OCI-LY3 (cell line): Measurements from ENCODE around the gene DHPS.

Source experiments
- H2AFZ ChIP-seq: fragments of 200-600, 300-600 bp; shearing (Covaris generic); 2 replicates; pipeline ENCODE4 v1.6.0; 2014; ENCODE audit warnings: antibody characterized with exemption, low read depth, low read length
- H3K27ac ChIP-seq: fragments of 200-600, 300-600 bp; sonication (generic); 2 replicates; pipeline ENCODE4 v1.5.1; 2014; ENCODE audit warnings: mild to moderate bottlenecking, low read length, moderate library complexity, mixed read lengths
- H3K27me3 ChIP-seq: fragments of 200-600, 300-600 bp; sonication (generic); 2 replicates; pipeline ENCODE4 v1.6.1; 2014; ENCODE audit warnings: low read depth, low read length, mixed read lengths
- H3K36me3 ChIP-seq: fragments of 200-600, 300-600 bp; sonication (generic); replicated peaks from 2 replicates; pipeline ENCODE3; 2014; ENCODE audit warnings: low read depth, low read length, mixed read lengths
- H3K4me1 ChIP-seq: fragments of 300-600, 200-600 bp; sonication (generic); 2 replicates; pipeline ENCODE4 v1.6.1; 2014; ENCODE audit warnings: low read length, mixed read lengths
- H3K4me2 ChIP-seq: fragments of 200-600, 300-600 bp; sonication (generic); 2 replicates; pipeline ENCODE4 v1.6.1; 2014; ENCODE audit warnings: low read length, mixed read lengths
- H3K4me3 ChIP-seq: fragments of 300-600, 200-600 bp; sonication (generic); 2 replicates; pipeline ENCODE4 v1.5.1; 2014; ENCODE audit warnings: antibody characterized with exemption, mild to moderate bottlenecking, low read length, moderate library complexity
- H3K79me2 ChIP-seq: fragments of 300-600, 200-600 bp; shearing (Covaris generic); 2 replicates; pipeline ENCODE4 v1.6.1; 2014; ENCODE audit warnings: mild to moderate bottlenecking, low read length, mixed read lengths
- H3K9ac ChIP-seq: fragments of 300-600, 200-600 bp; shearing (Covaris generic); 2 replicates; pipeline ENCODE4 v1.6.0; 2014; ENCODE audit warnings: mild to moderate bottlenecking, low read length, moderate library complexity
- H3K9me3 ChIP-seq: fragments of 200-600, 300-600 bp; shearing (Covaris generic); 2 replicates; pipeline ENCODE4 v1.6.1; 2014; ENCODE audit warnings: low read length, mixed read lengths; ENCODE audit not compliant: insufficient read depth
- H4K20me1 ChIP-seq: fragments of 200-600, 300-600 bp; sonication (generic); 2 replicates; pipeline ENCODE4 v1.6.1; 2016; ENCODE audit warnings: low read length, mixed read lengths; ENCODE audit not compliant: insufficient read depth
- CTCF ChIP-seq: fragments of 200-600, 300-600 bp; sonication (generic); IDR thresholded peaks from 2 replicates; pipeline ENCODE4 v1.5.1; 2014; ENCODE audit warnings: antibody characterized with exemption, low read length, low read depth
- EZH2phosphoT487 ChIP-seq: fragments of 200-600 bp; shearing (Covaris generic); IDR thresholded peaks from 2 replicates; pipeline ENCODE4 v1.6.1; 2018; ENCODE audit warnings: antibody characterized with exemption, mixed run types, low read depth

Gene DHPS

GRCh38 chr19:12672744-12673143 is 8.9 kb downstream of the DHPS start:
- no peak overlapping the region for H3K4me2 ChIP-seq

GRCh38 chr19:12670159-12670928 is 11.3 kb downstream of the DHPS start:
- H3K4me2 ChIP-seq: peak overlapping the region; percentile 96
- TF ChIP-seq CTCF (no peak), EZH2phosphoT487 (no peak)
- no peaks in the 10 kb centered on the region for H3K27me3 ChIP-seq
- H3K79me2 ChIP-seq: peaks cover 51% of the 10 kb centered on the region
- H3K4me3 ChIP-seq: peak overlapping the region; percentile 88
- no peaks in the 10 kb centered on the region for H3K9me3 ChIP-seq
- peak overlapping the region; percentile 74 for H3K27ac ChIP-seq
- H3K4me1 ChIP-seq: peaks cover 26% of the 10 kb centered on the region
- H3K9ac ChIP-seq: peak overlapping the region; percentile 88
- H2AFZ ChIP-seq: no peak overlapping the region; the same call in 1 of the 2 replicates
- peaks cover 16% of the 10 kb centered on the region for H3K36me3 ChIP-seq
- H4K20me1 ChIP-seq: no peaks in the 10 kb centered on the region

More at GRCh38 chr19:12672744-12673143, 8.9 kb downstream of the DHPS start:
- no peaks in the 10 kb centered on the region for H3K9me3 ChIP-seq
- H4K20me1 ChIP-seq: peaks cover 4% of the 10 kb centered on the region; the same call in 1 of the 2 replicates
- H3K36me3 ChIP-seq: peaks cover 36% of the 10 kb centered on the region
- no peaks in the 10 kb centered on the region for H3K27me3 ChIP-seq
- no peak overlapping the region for H3K4me3 ChIP-seq
- peaks cover 19% of the 10 kb centered on the region for H3K4me1 ChIP-seq
- H3K79me2 ChIP-seq: peaks cover 32% of the 10 kb centered on the region
- no peak overlapping the region for H2AFZ ChIP-seq
- no peak for TF ChIP-seq CTCF
- TF ChIP-seq EZH2phosphoT487: no peak
- H3K9ac ChIP-seq: no peak overlapping the region
- no peak overlapping the region for H3K27ac ChIP-seq

GRCh38 chr19:12669270-12670158 is 12.2 kb downstream of the DHPS start:
- Histone ChIP-seq H3K4me3 (peak overlapping the region; percentile 88), H3K27ac (peak overlapping the region; percentile 74), H4K20me1 (no peaks in the 10 kb centered on the region), H3K4me1 (peaks cover 33% of the 10 kb centered on the region), H3K79me2 (peaks cover 58% of the 10 kb centered on the region), H3K27me3 (no peaks in the 10 kb centered on the region), H2AFZ (peak overlapping the region; percentile 98), H3K9me3 (no peaks in the 10 kb centered on the region), H3K9ac (peak overlapping the region; percentile 88), H3K36me3 (peaks cover 16% of the 10 kb centered on the region), H3K4me2 (peak overlapping the region; percentile 96)
- TF ChIP-seq EZH2phosphoT487 (no peak), CTCF (no peak)

GRCh38 chr19:12668932-12669269 is 12.8 kb downstream of the DHPS start:
- Histone ChIP-seq H3K4me3 (peak overlapping the region; percentile 88), H4K20me1 (no peaks in the 10 kb centered on the region), H3K9ac (peak overlapping the region; percentile 88), H3K36me3 (peaks cover 16% of the 10 kb centered on the region), H3K27me3 (no peaks in the 10 kb centered on the region), H3K4me2 (peak overlapping the region; percentile 96), H3K4me1 (peaks cover 38% of the 10 kb centered on the region), H3K27ac (peak overlapping the region; percentile 74), H2AFZ (no peak overlapping the region; the same call in 1 of the 2 replicates), H3K79me2 (peaks cover 65% of the 10 kb centered on the region), H3K9me3 (no peaks in the 10 kb centered on the region)
- TF ChIP-seq CTCF (no peak), EZH2phosphoT487 (no peak)
